T-helper 2 cell treated with Interferon-gamma antibody and Interleukin-4, amounts not matched to agents 100 ng/mL and 5 ng/mL, for 36 hours (primary cell): ENCODE measurements around the gene COG5. TPM values are rescaled to one million over a fixed set of nuclear protein-coding genes. Genes with fewer than 3 reads are reported as not detected.

Experiments used
- intact Hi-C: fragments of 100-400 bp; cut with micrococcal nuclease; formaldehyde crosslinking; loops from one replicate; pipeline ENCODE4 v1.15.1; 2023
- total RNA-seq: library from RNA; stranded (reverse); gene quantifications from 2 replicates; pipeline ENCODE4 v1.2.3, GENCODE V29; 2022

The COG5 gene
- 32.1 and 35.9 TPM in 2 replicates for total RNA-seq

DNA sequence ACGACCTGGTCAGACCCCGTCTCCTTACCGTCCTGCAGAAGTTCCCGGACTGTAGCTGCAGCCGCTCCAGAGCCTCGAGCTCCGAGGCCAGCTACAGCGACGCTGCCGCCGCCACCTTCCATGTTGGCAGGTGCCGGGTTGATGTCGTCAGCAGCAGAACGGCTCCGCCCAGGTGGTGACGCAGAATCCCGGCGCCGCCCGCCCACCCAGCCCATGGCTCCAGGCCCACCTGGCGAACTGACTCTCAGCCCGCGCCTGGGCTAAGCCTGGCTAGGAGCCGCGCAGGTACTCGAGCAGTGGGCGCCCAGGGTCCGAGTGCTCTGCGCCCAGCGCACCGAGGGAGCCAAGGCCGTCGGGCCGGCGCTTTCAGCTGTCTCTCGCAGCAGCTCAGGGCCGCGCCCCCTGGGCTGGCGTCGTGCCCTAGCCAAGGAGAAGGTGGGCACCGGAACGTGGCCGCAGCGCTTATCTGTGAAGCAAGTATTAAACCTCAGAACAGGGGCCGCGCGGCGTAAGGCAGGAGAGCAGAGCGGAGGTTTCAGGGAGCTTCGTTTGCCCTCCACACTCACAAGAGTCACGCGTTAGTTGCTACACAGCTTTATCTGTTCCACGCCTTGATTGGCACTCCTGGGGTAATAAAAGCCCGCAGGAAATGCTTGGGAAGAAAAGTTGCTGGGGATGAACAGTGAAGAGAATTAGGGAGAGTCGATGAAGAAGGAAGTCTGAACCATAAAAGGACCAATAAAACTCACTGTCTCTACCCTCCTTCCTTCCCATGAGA, at the start of gene COG5, which contains the start of gene DUS4L:
COG5 (minus strand) TSS at position 146 of the 778 bp plus-strand sequence; CDS start at position 122, 24 bp downstream.
DUS4L (plus strand) TSS at position 197 of the 778 bp plus-strand sequence. CDS start 3,100 bp downstream, outside the sequence.
- intact Hi-C loops = loop anchor here (1.0 to 5.0 kb wide), 7 partner anchors 16 to 1003 kb away; partner anchors contain the start of genes BCAP29, DLD, DNAJB9 and THAP5

- intact Hi-C loops = no loop called here
Observed at GRCh38 chr7:107613439-107613838, 49.7 kb upstream of the COG5 start.

GRCh38 chr7:107610323-107610722, 46.6 kb upstream of the COG5 start:
- intact Hi-C loops = no loop called here

DNA sequence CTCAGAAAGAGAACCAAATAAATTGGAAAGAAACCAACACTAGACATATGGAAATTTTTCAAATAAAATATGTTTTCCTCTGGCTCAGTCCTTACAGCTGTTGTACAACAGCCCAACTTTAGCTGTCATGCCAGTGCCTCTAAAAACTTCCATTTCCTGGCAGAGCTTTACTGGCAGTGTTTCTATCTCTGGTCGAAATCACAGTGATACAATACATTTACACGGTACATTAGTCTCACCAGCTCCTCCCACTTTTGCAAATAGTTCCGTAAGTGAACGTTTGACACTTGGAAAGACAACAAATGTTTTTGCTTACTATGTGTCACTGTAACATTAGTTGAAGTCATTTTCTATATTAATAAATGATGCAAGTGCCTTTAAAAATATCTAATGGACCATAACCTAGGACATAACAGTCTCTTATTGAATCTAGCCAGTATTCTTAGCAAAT, 46.1 kb upstream of the COG5 start:
- intact Hi-C loops = no loop called here

DNA sequence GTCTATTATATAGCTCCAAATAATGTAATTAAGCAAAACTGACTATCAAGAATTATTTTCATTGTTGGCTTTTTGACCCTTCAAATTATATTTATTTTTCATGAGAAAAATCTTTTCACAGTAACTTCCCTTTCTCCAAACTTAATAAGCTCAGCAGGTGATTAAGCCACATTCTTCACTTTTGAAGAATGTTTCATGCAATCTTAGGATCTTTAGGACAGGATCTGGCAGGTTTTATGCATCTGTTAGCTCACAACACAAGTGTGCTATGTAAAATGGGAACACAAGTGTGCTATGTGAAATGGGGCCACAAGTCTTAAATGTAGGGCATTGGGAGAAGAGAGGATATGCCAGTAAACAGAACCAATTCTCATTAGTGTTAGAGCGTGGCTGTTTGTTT, 42.6 kb upstream of the COG5 start:
- intact Hi-C loops = no loop called here

- intact Hi-C loops = no loop called here
Observed at GRCh38 chr7:107605218-107605815, 41.6 kb upstream of the COG5 start.

DNA sequence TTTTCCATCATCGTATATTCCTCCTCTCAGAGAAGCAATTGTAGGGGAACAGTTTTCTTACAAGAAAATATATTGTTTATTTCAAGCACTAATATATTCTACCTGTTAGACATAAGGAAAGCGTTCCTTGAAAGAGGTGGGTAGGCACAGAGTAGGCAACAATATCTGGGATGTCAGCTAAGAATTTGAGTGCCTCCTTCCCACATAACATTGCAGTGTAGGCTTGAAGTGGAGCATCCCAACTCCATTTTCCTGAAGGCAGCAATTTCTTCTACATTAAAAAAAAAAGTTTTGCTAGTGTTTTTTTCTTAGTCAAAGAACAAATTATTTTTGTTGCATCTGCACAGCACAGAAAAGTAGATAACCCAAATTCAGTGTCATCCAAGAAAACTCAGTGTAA, 37.1 kb upstream of the COG5 start:
- intact Hi-C loops = no loop called here

- intact Hi-C loops = no loop called here
Observed at GRCh38 chr7:107599262-107599661, 35.5 kb upstream of the COG5 start.

DNA sequence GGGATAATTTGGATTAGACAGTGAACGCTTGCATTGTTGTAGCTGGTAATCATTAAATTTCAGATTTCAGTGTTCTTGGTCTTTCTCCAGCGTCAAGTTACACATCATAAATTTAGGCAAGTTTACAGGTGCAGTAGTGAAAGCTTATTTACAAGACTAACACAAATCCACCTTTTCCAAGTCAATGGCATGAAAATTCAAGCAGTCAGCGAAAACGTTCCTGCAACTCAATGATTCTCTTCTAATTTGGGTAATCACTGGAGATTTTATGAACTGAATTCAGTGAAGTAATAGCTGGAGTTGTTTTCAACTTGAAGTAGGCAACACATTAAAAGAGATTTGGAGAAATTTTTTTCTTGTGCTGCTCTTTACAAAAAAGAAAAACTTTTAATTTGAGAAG, 34.2 kb upstream of the COG5 start:
- intact Hi-C loops = no loop called here

DNA sequence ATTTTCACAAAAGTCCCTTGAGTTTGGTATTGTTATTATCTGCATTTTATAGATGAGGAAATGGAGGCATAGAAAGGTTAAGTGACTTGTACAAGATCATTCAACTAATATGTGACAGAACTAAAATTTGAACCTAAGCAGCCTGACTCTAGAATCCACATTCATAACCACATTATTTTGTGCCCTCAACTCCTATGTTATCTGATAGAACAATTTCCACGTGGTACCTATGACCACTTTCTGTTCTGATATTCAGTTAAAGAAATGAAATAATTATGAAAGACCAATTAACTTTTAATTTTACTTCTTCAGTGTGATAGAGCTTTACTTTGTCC, 33.8 kb upstream of the COG5 start:
- intact Hi-C loops = no loop called here

GRCh38 chr7:107596881-107597581, 33.3 kb upstream of the COG5 start:
- intact Hi-C loops = no loop called here

GRCh38 chr7:107594961-107595737, 31.4 kb upstream of the COG5 start:
- intact Hi-C loops = no loop called here

- intact Hi-C loops = no loop called here
Observed at GRCh38 chr7:107593025-107593410, 29.3 kb upstream of the COG5 start.

- intact Hi-C loops = no loop called here
Observed at GRCh38 chr7:107592361-107593024, 28.8 kb upstream of the COG5 start.

DNA sequence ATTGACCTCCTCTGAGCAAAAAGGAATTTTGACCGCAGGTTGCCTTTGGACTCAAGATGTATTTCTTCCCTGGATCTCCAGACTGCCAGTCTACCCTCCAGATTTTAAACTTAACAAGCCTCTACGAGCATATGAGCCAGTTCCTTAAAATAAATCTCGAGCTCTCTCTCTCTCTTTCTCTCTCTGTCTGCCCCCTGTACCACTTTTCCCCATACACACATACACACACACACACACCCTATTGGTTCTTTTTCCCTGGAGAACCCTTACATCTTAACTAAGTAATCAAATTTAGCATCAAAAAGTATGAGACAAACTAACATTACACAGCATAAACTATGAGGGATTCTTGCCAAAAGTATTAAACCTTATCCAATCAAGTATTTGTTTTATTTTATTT, 27.7 kb upstream of the COG5 start:
- intact Hi-C loops = no loop called here

DNA sequence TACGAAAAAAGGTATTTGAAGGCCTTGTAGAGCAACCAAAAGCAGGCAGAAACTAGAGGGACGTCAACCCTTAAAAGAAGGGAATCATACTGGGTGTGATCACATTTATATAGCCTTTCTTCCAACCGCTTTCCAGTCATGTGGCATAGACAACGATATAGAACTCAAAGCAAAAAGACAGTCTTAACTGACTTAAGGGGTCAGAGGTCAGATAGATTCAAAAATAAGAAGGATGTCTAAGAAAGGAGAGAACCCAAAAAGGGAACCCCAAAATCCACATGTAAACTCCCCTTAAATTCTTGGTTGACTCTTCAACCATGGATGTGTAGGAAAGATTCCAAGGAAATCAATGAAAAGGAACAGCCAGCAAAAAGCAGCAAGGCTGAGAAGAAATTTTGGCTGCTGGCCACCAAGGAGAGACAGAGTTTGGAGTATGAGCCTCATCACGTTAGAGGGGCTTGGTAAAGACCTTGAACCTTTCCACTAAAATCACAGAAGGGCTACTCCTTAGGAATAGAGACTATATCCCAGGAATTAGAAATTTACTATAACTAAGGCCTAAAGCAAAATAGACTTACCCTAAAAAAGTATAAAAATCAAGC, 24.9 kb upstream of the COG5 start:
- intact Hi-C loops = no loop called here

DNA sequence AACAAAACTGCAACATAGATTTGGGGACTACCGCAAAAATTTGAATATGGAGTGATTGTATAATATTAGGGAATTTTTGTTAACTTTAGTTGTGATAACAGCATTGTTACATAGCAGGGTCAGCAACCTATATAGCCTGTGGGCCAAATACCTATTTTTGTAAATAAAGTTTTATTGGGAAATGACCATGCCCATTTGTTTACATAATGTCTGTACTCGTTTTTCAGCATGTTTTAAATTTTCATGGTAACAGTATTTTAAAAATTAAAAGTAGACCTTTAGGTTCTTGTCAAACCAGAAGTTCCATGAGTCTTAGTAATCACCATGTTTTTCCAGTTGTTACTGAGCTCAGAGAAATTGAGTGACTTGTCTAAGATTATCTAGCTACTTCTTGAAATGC, 21.0 kb upstream of the COG5 start:
- intact Hi-C loops = loop anchor here (5.0 kb wide), 3 partner anchors 38 to 308 kb away; partner anchors contain the start of gene DLD

DNA sequence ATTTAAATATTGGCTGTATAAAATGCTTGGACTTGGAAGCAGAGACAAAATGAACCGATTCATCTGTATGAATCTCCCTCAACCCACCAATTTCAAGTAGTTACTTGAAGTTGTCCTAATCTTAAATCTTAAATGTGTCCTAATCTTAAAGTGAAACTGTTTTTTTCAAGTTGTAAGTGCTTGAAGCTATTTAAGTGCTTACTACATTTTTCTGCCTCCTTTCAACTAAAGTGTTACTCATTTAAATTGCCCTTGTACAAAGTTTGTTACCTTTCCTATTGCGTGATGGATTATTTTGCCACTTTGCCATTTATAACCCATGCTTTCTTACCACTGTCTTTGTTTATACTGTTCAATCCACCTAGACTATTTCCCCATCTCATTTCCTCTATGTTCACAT, 19.2 kb upstream of the COG5 start:
- intact Hi-C loops = loop anchor here (5.0 kb wide), 3 partner anchors 39 to 309 kb away; partner anchors contain the start of gene DLD

DNA sequence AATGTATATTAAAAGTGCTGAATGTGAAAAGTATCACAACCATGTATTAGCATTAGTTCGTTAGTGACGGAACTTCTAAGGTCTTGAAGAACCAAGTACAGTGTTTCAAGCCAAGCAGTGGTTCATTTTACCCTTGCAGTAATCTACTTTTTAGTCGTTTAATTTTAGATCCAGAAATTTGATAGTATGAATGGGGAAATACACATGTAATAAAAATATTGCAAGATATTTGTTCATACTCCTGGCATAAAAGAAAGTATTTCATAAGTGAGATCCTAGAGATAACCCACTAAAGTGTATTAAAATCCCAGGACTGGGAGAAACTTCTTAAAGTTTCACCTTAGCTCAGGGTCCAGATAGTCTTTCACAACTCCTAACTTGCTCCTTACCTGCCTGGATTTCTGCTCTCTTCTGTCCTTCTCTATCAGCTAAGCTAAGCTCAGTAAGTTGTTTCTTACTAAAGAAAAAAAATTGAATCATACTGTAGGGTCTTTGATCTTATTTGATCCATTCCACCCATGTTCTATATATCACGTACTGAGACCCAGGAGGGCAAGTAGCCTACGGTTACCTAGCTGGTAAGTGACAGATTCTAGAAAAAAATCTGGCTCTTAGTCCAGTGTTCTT, 17.8 kb upstream of the COG5 start:
- intact Hi-C loops = loop anchor here (5.0 kb wide), 3 partner anchors 41 to 311 kb away; partner anchors contain the start of gene DLD
